IPS-18a (cell line): ENCODE data around the gene NUTM2B.
"Not testable (repeated sequence)": the region's sequence is repeated elsewhere in the genome, so short reads cannot be mapped to it uniquely, and the experiment has no call there.

Experiments used
- H3K27ac ChIP-seq: one replicate; pipeline ENCODE4 v1.5.1; 2013; ENCODE audit warnings: low read length
- H3K27me3 ChIP-seq: one replicate; pipeline ENCODE4 v1.6.1; 2013; ENCODE audit warnings: mild to moderate bottlenecking, low read length; ENCODE audit not compliant: control insufficient read depth, insufficient read depth
- H3K36me3 ChIP-seq: one replicate; pipeline ENCODE4 v1.6.1; 2013; ENCODE audit warnings: low read depth, low read length; ENCODE audit not compliant: control insufficient read depth
- H3K4me1 ChIP-seq: one replicate; pipeline ENCODE4 v1.6.1; 2013; ENCODE audit warnings: low read depth, low read length; ENCODE audit not compliant: control insufficient read depth
- H3K4me3 ChIP-seq: one replicate; pipeline ENCODE4 v1.5.1; 2013; ENCODE audit warnings: low read length
- H3K9ac ChIP-seq: one replicate; pipeline ENCODE4 v1.6.1; 2013; ENCODE audit warnings: mild to moderate bottlenecking, low read length, moderate library complexity
- H3K9me3 ChIP-seq: one replicate; pipeline ENCODE4 v1.6.1; 2013; ENCODE audit warnings: low read depth, low read length; ENCODE audit not compliant: control insufficient read depth

NUTM2B gene

DNA sequence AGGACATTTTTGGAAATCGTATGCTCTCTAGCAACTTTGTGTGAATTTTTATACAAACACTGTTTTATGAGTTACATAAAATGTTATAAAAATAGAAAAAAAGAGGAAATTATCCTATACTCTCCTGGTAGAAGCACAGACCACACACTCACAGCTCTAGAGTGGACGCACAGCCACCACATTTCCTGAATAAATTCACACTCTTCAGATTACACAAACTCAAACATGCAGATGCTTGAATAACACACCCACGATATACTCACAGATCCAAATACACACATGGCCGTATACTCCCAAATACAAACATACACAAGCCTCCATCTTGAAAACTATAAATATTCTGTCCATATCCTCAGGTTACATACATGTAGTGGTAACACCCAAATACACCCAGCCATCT, 14.2 kb upstream of the NUTM2B start:
- H3K27ac ChIP-seq, H3K4me3 ChIP-seq: not testable (repeated sequence)

DNA sequence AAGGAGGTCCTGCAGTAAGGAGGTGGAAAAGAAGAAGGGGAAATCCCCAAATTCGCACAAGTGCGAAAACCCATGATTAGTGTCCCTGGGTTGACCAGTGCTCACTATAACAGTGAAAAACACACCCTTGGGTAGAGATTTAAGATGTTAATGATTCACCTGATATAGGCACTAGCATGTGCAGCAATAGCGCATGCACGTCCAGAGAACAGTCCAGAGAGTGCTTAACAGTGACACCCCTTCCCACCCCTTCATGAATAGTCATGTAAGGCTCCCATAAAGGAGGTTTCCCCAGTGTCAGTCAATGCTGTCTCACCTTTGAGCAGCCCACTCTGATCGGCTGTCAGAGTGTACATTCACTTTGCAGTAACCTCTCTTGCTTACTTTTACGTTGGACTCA, 6.4 kb upstream of the NUTM2B start:
- H3K27me3 ChIP-seq, H3K9ac ChIP-seq, H3K27ac ChIP-seq, H3K9me3 ChIP-seq, H3K4me3 ChIP-seq, H3K4me1 ChIP-seq, H3K36me3 ChIP-seq: not testable (repeated sequence)

More for the DNA sequence above, 14.2 kb upstream of the NUTM2B start:
- H3K4me1 ChIP-seq, H3K36me3 ChIP-seq, H3K9me3 ChIP-seq, H3K27me3 ChIP-seq, H3K9ac ChIP-seq: not testable (repeated sequence)

DNA sequence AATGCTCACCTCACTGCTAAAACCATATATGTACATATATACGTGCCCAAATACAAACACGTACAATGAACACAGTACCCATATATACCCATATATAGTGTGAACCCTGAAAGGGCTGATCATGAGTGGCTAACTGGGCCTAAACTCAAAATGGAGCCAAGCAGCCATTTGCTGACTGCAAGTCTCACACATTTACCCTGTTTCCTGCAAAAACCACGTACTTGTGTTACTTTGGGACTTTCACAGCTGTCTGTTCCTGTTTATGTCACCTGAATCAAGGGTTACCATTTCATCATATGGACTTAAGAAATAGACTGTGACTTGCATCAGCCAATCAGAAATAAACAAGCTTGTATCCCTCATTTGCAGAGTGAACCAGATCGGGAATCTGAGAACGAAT, 5.9 kb upstream of the NUTM2B start:
- H3K9ac ChIP-seq, result not testable (repeated sequence)

DNA sequence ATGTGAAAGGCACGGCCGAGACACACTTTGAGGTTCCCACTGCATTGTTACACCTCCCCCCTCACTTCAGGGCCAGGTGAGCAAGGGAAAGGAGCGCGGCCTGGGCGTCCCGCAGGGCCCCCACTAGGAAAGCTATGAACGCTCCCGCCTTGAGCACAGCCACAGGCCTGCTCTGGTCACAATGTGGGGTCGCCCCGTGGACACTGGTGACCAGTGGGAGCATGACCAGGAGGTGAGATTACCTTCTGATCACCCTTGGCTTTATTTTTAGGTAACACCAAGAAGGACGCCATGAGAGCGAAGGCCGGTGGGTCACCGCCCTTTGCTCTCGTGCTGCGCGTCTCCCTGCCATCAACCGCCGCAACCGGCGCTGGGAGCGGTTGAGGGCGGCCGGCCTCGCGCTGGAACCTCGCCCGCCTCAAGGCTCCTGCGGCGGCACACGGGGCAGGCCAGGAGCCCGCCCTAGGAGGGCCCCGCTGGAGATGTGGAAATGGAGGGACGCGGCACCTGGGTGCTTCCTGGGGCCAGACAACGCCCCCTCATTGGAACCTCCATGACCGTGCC, 2.6 kb upstream of the NUTM2B start:
- not testable (repeated sequence) for H3K9ac ChIP-seq, H3K36me3 ChIP-seq, H3K4me3 ChIP-seq, H3K9me3 ChIP-seq, H3K4me1 ChIP-seq, H3K27me3 ChIP-seq, H3K27ac ChIP-seq

More for the DNA sequence above, 5.9 kb upstream of the NUTM2B start:
- not testable (repeated sequence) for H3K4me1 ChIP-seq, H3K4me3 ChIP-seq, H3K27me3 ChIP-seq, H3K27ac ChIP-seq, H3K9me3 ChIP-seq, H3K36me3 ChIP-seq

DNA sequence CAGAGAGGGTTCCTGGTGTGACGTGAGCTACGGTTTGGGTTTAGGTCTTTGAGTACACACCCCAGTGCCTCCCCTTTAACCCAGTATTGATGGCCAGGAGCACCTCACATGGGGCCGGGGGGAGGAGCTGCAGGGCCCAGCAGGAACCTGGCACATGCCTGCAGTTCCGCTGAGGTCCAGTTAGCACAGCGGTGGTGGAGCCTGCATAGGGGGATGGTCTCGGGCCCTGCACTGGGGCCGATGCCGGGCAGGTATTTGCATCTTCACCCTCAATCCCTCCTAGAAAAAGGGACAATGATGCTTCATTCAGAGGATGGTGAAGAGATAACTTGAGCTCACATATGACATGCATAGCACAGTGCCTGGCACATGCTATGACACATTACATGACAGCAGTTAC, 4.0 kb downstream of the NUTM2B start:
- not testable (repeated sequence) for H3K36me3 ChIP-seq, H3K9me3 ChIP-seq, H3K4me1 ChIP-seq, H3K27me3 ChIP-seq, H3K9ac ChIP-seq, H3K4me3 ChIP-seq, H3K27ac ChIP-seq

DNA sequence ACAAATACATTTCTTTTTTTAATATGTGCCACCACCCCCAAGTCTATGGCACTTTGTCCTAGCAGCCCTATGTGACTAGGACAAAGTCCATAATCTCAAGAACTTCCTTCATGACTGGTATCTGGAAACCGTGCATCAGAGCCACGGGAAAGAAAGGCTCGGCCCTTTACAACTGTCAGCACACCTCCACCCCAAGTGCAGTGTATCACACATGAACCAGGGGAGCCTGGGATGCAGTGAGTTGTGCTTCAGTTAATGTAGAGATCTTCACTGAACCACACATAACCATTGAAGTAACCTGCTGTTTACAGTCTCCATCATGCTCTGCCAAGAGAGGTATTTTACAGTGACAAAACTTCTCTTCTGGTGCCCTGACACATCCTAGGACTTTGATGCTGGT, 11.9 kb downstream of the NUTM2B start:
- H3K4me1 ChIP-seq, H3K4me3 ChIP-seq: not testable (repeated sequence)

DNA sequence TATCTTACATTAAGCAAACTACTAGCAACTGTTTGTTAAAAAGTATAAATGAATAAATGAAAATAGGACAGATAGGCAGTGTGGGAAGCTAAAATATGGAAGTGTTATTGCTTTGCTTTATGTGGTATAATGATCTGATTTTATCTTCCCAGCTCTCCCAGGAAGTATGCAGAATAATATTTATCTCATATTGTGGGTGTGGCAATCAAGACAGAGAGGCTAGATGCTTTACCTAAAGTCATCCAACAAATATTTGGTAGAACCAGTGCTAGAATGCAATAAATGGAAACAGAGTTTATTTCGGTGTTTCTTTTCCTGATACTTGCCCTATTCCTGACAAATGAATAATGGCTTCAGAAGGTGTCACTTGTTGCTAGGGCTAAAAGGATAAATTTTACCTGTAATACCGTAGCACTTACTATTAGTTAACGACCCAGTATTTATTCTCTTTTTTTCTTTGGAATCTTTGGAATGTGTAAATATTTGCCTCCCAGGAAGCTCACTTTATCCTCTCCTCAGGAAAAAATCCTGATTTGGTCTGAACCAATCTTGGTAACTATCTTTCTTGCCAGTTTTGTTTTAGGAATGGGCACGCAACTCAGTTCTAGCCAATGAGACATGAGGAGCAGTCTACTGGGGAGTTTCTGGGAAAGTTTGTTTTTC, 14.0 kb downstream of the NUTM2B start:
- H3K4me1 ChIP-seq, H3K4me3 ChIP-seq, H3K36me3 ChIP-seq, H3K27me3 ChIP-seq, H3K9me3 ChIP-seq, H3K27ac ChIP-seq, H3K9ac ChIP-seq: not testable (repeated sequence)

More for the DNA sequence above, 11.9 kb downstream of the NUTM2B start:
- not testable (repeated sequence) for H3K9ac ChIP-seq, H3K27me3 ChIP-seq, H3K9me3 ChIP-seq, H3K27ac ChIP-seq, H3K36me3 ChIP-seq

DNA sequence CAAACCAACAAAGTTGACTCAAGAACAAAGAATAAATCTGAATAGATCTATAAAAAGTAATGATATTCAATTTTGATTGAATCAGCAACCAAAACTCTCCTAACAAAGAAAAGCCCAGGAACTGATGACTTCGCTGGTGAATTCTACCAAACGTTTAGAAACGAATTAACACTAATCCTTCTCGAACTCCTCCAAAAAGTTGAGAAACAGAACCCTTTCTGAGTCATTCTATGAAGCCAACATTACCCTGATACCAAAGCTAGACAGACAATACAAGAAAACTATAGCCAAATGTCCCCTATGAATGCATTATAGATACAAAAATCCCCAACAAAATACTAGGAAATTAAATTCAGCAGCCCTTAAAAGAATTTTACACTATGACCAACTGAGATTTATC, 17.0 kb downstream of the NUTM2B start:
- H3K9ac ChIP-seq, H3K36me3 ChIP-seq, H3K27ac ChIP-seq, H3K4me3 ChIP-seq, H3K27me3 ChIP-seq, H3K4me1 ChIP-seq, H3K9me3 ChIP-seq: not testable (repeated sequence)

DNA sequence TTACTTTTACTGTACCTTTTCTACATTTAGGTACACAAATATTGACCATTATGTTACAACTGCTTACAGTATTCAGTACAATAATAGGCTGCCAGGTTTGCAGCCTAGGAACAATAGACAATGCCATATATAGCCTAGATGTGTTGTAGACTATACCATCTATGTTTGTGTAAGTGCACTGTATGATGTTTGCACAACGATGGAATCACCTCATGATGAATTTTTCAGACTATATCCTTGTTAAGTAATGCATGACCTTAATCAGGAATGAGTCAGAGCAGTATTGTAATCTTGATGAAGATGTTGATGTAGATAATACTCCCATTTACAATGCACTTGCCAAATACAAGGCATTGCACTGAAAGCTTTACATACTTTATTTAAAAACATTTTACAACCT, 23.6 kb downstream of the NUTM2B start:
- H3K27me3 ChIP-seq, H3K9ac ChIP-seq, H3K36me3 ChIP-seq, H3K27ac ChIP-seq, H3K9me3 ChIP-seq, H3K4me1 ChIP-seq, H3K4me3 ChIP-seq: not testable (repeated sequence)

DNA sequence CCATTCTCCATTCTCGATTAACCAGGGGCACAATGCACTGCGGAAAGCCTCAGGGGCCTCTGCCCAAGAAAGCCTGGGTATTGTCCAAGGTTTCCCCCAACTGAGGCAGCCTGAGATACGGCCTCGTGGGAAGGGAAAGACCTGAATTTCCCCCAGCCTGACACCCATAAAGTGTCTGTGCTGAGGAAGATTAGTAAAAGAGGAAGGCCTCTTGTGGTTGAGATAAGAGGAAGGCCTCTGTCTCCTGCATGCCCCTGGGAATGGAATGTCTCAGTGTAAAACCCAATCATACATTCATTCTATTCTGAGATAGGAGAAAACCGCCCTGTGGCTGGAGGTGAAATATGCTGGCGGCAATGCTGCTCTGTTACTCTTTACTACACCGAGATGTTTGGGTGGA, 41.8 kb downstream of the NUTM2B start:
- H3K9me3 ChIP-seq, H3K9ac ChIP-seq, H3K27ac ChIP-seq, H3K4me1 ChIP-seq, H3K27me3 ChIP-seq, H3K36me3 ChIP-seq, H3K4me3 ChIP-seq: not testable (repeated sequence)

DNA sequence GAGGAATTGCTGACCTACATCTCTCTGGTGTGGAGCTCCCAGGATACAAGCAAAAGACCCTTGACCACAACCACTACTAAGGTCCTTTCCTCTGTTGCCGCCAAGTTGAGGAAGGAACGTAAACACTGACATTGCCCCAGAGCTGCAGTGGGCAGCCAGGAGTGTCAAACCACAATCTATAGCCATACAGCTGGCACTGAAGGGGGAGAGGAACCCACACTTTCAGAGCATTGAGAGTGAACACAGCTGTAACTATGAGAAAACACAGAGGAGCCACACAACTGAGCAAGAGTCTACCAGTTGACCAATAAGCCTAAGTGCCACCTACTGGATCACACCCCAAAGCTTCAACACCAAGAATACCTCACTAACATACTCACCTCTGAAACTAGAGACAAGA, 45.5 kb downstream of the NUTM2B start:
- H3K27ac ChIP-seq, H3K36me3 ChIP-seq, H3K9me3 ChIP-seq, H3K4me1 ChIP-seq, H3K9ac ChIP-seq, H3K27me3 ChIP-seq, H3K4me3 ChIP-seq: not testable (repeated sequence)

DNA sequence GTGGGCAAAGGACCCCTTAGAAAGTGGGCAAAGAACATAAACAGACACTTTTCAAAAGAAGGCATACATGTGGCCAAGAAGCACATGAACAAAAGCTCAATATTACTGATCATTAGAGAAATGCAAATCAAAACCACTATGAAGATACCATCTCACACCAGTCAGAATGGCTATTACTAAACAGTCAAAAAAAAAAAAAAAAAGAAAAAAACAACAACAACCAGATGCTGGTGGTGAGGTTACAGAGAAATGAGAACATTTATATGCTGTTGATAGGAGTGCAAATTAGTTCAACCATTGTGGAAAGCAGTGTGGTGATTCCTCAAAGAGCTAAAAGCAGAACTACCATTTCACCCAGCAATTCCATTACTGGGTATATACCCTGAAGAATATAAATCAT, 50.6 kb downstream of the NUTM2B start:
- H3K9me3 ChIP-seq, H3K27ac ChIP-seq, H3K4me3 ChIP-seq, H3K4me1 ChIP-seq, H3K36me3 ChIP-seq, H3K27me3 ChIP-seq, H3K9ac ChIP-seq: not testable (repeated sequence)
